HG02981 (cell line): ENCODE results near the gene HDAC9.
"Not testable (repeated sequence)": the region's sequence is repeated elsewhere in the genome, so short reads cannot be mapped to it uniquely, and the experiment has no call there.

ENCODE experiments used
- ATAC-seq: cut with Tn5 transposase; IDR thresholded peaks from one replicate; pipeline ENCODE4 v1.9.1; 2021; ENCODE audit warnings: mild to moderate bottlenecking, moderate library complexity; ENCODE audit not compliant: unreplicated experiment

Gene HDAC9

DNA sequence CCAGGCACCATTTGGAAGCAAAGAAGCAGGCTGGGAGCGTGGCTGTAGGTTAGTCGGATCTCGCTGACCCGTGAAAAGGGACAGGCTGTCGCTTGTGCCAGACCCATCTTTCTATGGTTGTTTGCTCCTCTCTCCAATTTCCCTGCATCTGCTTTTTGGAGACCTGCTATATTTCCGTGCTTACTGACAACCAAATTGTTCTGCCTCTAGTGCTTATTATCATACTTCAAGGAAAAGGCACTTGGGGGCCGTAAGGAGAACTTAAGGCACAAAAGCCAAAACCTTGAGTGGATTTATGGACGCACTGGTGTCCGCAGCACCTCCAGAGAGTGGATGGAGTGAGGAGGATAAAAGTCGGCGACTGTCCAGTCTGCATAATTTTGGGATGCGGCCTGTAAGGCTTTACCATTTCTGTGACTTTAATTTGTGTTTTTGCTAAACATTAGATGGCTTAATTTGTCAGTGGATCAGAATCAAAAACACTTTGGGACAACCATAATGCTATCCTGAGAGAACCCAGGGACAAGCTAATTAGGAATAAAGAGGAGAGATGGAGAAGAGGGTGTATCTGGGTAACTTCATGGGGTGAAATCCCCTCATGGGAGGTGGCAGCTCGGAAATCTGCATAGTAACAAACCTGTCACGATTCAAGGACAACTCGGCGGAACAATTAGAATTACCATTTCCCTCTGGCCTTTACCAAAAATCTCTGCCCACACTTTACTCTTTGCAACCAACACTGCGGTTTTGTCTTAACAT, 206.7 kb downstream of the HDAC9 start:
- no peak for ATAC-seq

DNA sequence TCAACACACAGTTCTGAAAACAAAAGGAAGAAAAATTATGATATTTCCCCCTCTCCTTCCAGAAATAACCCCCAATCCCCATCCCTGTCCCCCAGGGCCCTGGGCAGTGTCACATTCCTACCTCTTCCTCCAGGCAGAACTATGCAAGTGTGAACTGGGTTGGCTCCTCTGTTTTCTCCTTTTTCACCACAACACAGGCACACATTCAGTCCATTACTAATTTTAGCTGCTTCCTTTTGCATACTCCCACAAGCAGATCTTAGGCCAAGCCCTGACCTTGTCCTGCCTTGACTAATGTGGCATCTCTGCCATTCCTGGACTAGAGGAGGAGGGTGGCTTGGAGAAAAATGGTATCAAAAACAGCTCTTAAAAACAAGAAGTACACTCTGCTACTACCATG, 208.1 kb downstream of the HDAC9 start:
- ATAC-seq: no peak

GRCh38 chr7:18706670-18707069, 211.1 kb downstream of the HDAC9 start:
- ATAC-seq: no peak

- ATAC-seq: no peak
These were observed 212.7 kb downstream of the HDAC9 start for GRCh38 chr7:18708204-18708603.

- ATAC-seq: no peak
These were observed 220.4 kb downstream of the HDAC9 start for GRCh38 chr7:18715988-18716387.

DNA sequence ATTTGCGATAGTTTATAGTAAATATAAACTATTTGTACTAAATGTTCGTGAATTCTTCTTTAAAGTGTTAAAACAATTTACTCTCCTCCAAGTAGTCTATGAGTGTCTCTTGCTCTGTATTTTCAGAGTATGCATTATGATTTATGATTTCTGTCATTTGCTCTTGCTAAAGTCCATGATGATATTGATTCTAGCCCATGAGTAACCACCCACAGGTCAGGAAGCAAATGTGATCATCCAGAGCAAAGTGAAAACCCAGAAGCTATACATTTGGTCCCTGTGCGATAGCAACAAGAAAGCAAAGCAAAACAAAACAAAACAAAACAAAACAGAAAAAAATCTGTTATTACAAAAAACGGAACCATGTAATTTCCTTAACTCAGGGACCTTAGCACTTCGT, 225.9 kb downstream of the HDAC9 start:
- no peak for ATAC-seq

GRCh38 chr7:18724318-18724717, 228.8 kb downstream of the HDAC9 start:
- ATAC-seq: no peak

GRCh38 chr7:18727115-18727870, 231.7 kb downstream of the HDAC9 start:
- ATAC-seq: no peak

GRCh38 chr7:18736012-18736411, 240.5 kb downstream of the HDAC9 start:
- ATAC-seq: not testable (repeated sequence)

DNA sequence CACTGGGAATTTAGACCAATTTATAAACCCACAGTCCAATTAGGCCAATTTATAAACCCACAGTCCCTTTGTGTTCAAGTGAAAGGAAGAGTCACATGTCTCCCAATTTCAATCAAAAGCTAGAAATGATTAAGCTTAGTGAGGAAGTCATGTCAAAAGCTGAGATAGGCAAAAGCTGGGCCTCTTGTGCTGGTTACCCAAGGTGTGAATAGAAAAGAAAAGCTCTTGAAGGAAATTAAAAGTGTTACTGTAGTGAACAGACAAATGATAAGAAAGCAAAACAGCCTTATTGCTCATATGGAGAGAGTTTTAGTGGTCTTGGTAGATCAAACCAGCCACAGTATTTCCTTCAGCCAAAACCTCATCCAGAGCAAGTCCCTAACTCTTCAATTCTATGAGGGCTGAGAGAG, 245.0 kb downstream of the HDAC9 start:
- no peak for ATAC-seq

DNA sequence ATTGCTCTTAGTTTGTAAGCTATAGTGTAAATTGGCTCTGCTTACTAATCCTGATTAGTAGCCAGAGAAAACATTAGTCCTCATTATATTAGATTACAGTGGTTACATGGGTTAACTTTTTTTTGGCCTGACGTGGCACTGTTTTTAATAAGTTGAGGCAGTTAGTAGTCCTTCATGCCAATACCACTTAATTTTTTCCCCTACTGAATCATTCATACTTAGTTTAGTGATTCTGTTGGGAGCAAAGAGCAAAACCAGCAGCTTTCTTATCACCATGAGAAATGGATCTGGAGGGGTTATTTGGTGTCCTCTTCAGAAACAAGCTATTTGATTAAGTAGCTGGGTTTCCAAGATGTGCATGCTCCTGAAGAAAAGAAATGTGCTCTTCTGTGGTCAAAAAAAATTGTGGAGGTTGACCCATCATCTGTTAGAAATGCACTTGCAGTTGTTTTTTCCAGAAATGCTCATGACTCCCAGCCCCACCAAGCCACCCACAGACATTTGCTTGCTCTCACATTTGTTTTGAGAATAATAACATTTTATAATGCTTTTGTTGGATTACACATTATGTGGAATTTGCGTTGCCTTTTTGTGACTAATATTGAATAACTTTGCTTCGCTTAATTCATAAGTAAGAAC, 258.5 kb downstream of the HDAC9 start:
- ATAC-seq: no peak

GRCh38 chr7:18754766-18755165, 259.2 kb downstream of the HDAC9 start:
- no peak for ATAC-seq

GRCh38 chr7:18755793-18756192, 260.2 kb downstream of the HDAC9 start:
- ATAC-seq: no peak

- ATAC-seq: no peak
These were observed 261.0 kb downstream of the HDAC9 start for GRCh38 chr7:18756378-18757050.

GRCh38 chr7:18760046-18760445, 264.5 kb downstream of the HDAC9 start:
- no peak for ATAC-seq

- no peak for ATAC-seq
These were observed 265.3 kb downstream of the HDAC9 start for GRCh38 chr7:18760631-18761445.

DNA sequence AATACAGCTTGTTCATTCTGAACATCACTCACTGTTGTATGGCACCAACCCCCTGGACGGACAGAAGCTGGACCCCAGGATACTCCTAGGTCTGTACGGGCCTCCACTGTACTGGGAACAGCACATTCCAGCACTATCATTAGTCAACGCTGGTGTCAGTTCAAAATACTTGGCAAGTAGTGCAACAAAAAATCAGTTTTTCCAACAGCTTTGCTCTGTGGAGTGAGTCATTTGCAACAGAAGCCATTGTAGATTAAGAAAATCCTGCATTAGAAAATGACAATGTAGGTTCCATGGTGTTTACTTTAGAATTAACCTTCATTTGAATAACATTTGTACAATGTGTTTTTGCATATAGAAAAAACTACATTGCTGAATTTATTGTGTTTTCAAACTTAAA, 266.6 kb downstream of the HDAC9 start:
- ATAC-seq: no peak

GRCh38 chr7:18768256-18768655, 272.7 kb downstream of the HDAC9 start:
- ATAC-seq: no peak

DNA sequence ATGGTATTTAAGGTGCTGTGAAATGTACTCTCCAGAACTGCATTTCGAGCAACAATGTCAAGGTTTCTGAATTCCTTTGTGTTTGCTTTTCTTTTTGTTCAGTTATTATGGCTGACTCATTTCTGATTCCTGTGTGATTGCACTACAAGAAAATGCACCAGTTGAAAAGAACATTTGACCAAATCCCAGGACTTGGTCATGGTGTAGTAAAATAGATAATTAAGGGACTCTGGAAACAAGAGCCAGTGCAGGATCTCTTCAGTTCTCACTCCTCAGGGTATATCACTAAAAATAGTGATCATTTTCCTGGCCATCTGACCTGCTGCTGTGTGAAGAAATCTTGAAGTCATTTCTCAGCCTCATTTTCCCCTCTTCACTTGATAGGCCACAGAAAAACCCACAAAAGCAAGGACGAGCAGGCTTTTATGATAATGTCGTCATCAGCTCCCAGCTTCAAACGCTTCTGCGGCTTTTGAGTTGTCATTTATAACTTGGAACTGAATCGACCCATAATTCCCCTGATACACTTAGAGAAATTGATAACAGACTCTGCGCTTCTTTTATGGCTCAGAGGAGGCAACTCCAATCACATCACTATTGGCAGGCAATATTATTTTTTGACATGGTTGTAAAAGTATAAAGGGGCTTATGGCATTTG, 274.7 kb downstream of the HDAC9 start:
- no peak for ATAC-seq

- ATAC-seq: no peak
These were observed 275.3 kb downstream of the HDAC9 start for GRCh38 chr7:18770822-18771221.
